K562 (cell line): ENCODE measurements around the gene STK24. TPM values are rescaled to one million over a fixed set of nuclear protein-coding genes. Genes with fewer than 3 reads are reported as not detected.

Source experiments
- CBFA2T2 ChIP-seq: fragments of 450-650 bp; conservative IDR thresholded peaks from 2 replicates; pipeline ENCODE4 v1.6.1; 2017; ENCODE audit warnings: mild to moderate bottlenecking
- CBFA2T3 ChIP-seq: fragments of 450-650 bp; IDR thresholded peaks from 2 replicates; pipeline ENCODE4 v1.6.1; 2017
- IRF9 ChIP-seq: fragments of 450-650 bp; IDR thresholded peaks from 2 replicates; pipeline ENCODE4 v1.6.1; 2016; ENCODE audit warnings: missing biosample characterization, missing genetic modification characterization
- MEIS2 ChIP-seq: fragments of 450-650 bp; IDR thresholded peaks from 2 replicates; pipeline ENCODE4 v1.6.1; 2014; ENCODE audit warnings: mild to moderate bottlenecking; ENCODE audit not compliant: partially characterized antibody
- RBM17 ChIP-seq: fragments of 200-400 bp; formaldehyde crosslinking; IDR thresholded peaks from 2 replicates; pipeline ENCODE4 v1.6.1; 2017; ENCODE audit warnings: low read depth, mild to moderate bottlenecking, low read length, borderline replicate concordance
- SAP30 ChIP-seq: fragments of 200-600 bp; sonication (generic); IDR thresholded peaks from 2 replicates; pipeline ENCODE4 v1.6.1; 2012; ENCODE audit warnings: borderline replicate concordance, low read depth, mild to moderate bottlenecking, moderate library complexity, low read length, control low read depth, inconsistent platforms; ENCODE audit not compliant: insufficient read depth, poor library complexity, severe bottlenecking
- TSHZ1 ChIP-seq: fragments of 250-450 bp; sonication (Bioruptor Pico); IDR thresholded peaks from 2 replicates; pipeline ENCODE4 v1.4.0; 2020; ENCODE audit warnings: mild to moderate bottlenecking, moderate library complexity
- ZNF766 ChIP-seq: fragments of 200-800 bp; sonication (Bioruptor generic); conservative IDR thresholded peaks from 2 replicates; pipeline ENCODE4 v1.6.1; 2016; ENCODE audit warnings: missing genetic modification characterization, missing compliant biosample characterization
- polyA plus RNA-seq, 8 experiments: library from polyadenylated mRNA; depleted of rRNA in 4 of 8; stranded (reverse) in 5 of 8; unstranded in 3 of 8; fragments of >200 nt; fragmentation: Nextera tagmentation in 2 of 8; fragmentation: Illumina TruSeq in 1 of 8; extraction: Ambion mirVana in 2 of 8; extraction: Trizol in 1 of 8; gene quantifications; 2 replicates each; pipeline versions ENCODE4 v1.2.1 to v1.2.3, GENCODE V29; 2011 to 2014; ENCODE audit warnings: inconsistent platforms in 1 of 8, missing spikeins in 1 of 8
- total RNA-seq, 7 experiments: library from RNA; depleted of rRNA in 6 of 7; stranded (reverse); fragments of >200 nt in 6 of 7; fragmentation: Illumina TruSeq in 2 of 7; extraction: Trizol in 2 of 7; gene quantifications; 2 replicates each; pipeline versions ENCODE4 v1.2.1 to v1.2.3, GENCODE V29; 2011 to 2021; ENCODE audit warnings: low replicate concordance in 1 of 7

STK24 gene
- total and polyA plus RNA-seq, 9 of the 15 experiments (the other 6 are each of a cell fraction or from before 2014, with no cell fraction given): 3.8 to 78.4 (median 28.2) TPM

- TF ChIP-seq ZNF766 (no peak), MEIS2 (peak; percentile 47), RBM17 (no peak), CBFA2T3 (0 out of 2 replicates have a peak, but pooled peaks have one; percentile 10), TSHZ1 (CRISPR knock-in tag) (no peak), SAP30 (no peak), IRF9 (tag) (no peak), CBFA2T2 (no peak)
Observed at GRCh38 chr13:98586400-98587345, 9.8 kb upstream of the STK24 start (continued).
